K562 (cell line): ENCODE results near the gene CRYBA4. TPM values are rescaled to one million over a fixed set of nuclear protein-coding genes. Genes with fewer than 3 reads are reported as not detected.

Experiments
- ARID1B ChIP-seq: fragments of 450-650 bp; IDR thresholded peaks from 2 replicates; pipeline ENCODE4 v1.6.1; 2016; ENCODE audit warnings: antibody characterized with exemption, mild to moderate bottlenecking, inconsistent platforms
- CBFA2T2 ChIP-seq: fragments of 450-650 bp; conservative IDR thresholded peaks from 2 replicates; pipeline ENCODE4 v1.6.1; 2017; ENCODE audit warnings: mild to moderate bottlenecking
- CBX3 ChIP-seq, 2 experiments: IDR thresholded peaks; 1 replicate in 1 of 2; 2 replicates in 1 of 2; pipeline ENCODE4 v1.6.1; 2012; ENCODE audit warnings: inconsistent platforms in 2 of 2, low read length in 2 of 2, borderline replicate concordance in 1 of 2, control low read depth in 1 of 2
- CHAMP1 ChIP-seq: fragments of 450-650 bp; IDR thresholded peaks from 2 replicates; pipeline ENCODE4 v1.6.1; 2016; ENCODE audit warnings: mild to moderate bottlenecking
- CREBBP ChIP-seq: IDR thresholded peaks from one replicate; pipeline ENCODE4 v1.6.1; 2012; ENCODE audit warnings: low read depth, mild to moderate bottlenecking, control low read depth, inconsistent platforms, low read length
- CTBP1 ChIP-seq: fragments of 450-650 bp; IDR thresholded peaks from 2 replicates; pipeline ENCODE4 v1.6.1; 2016; ENCODE audit warnings: borderline replicate concordance
- DDX20 ChIP-seq: fragments of 450-650 bp; IDR thresholded peaks from 2 replicates; pipeline ENCODE4 v1.6.1; 2016; ENCODE audit warnings: missing genetic modification characterization, low read depth, mild to moderate bottlenecking, missing compliant biosample characterization, moderate library complexity
- EP400 ChIP-seq: fragments of 450-650 bp; IDR thresholded peaks from 2 replicates; pipeline ENCODE4 v1.6.1; 2017; ENCODE audit warnings: antibody characterized with exemption, mild to moderate bottlenecking, moderate library complexity
- HDAC3 ChIP-seq: fragments of 450-650 bp; IDR thresholded peaks from 2 replicates; pipeline ENCODE4 v1.6.1; 2018; ENCODE audit warnings: borderline replicate concordance, mild to moderate bottlenecking, moderate library complexity; ENCODE audit not compliant: partially characterized antibody
- HIVEP1 ChIP-seq: fragments of 250-450 bp; sonication (Bioruptor Pico); IDR thresholded peaks from 2 replicates; pipeline ENCODE4 v1.4.0; 2020; ENCODE audit warnings: mild to moderate bottlenecking
- KDM5B ChIP-seq: fragments of 200-600 bp; sonication (generic); IDR thresholded peaks from 2 replicates; pipeline ENCODE4 v1.6.1; 2012; ENCODE audit warnings: low read depth, mild to moderate bottlenecking, moderate library complexity, low read length, control low read depth, inconsistent platforms; ENCODE audit not compliant: insufficient replicate concordance
- LEF1 ChIP-seq: fragments of 450-650 bp; IDR thresholded peaks from 2 replicates; pipeline ENCODE4 v1.6.1; 2016; ENCODE audit warnings: mild to moderate bottlenecking
- MTA2 ChIP-seq: fragments of 450-650 bp; IDR thresholded peaks from 2 replicates; pipeline ENCODE4 v1.6.1; 2016; ENCODE audit warnings: low read depth
- POLR2AphosphoS5 ChIP-seq: IDR thresholded peaks from 2 replicates; pipeline ENCODE4 v1.6.1; 2011; ENCODE audit warnings: mild to moderate bottlenecking, low read depth, low read length, moderate library complexity; ENCODE audit not compliant: control insufficient read depth, insufficient read depth
- RCOR1 ChIP-seq, 2 experiments: IDR thresholded peaks; 2 replicates each; pipeline ENCODE4 v1.6.1; 2012; ENCODE audit warnings: low read depth in 2 of 2, low read length in 2 of 2, borderline replicate concordance in 1 of 2, improper control_type of control experiment in 1 of 2
- SMAD4 ChIP-seq: fragments of 250-450 bp; sonication (Bioruptor Pico); conservative IDR thresholded peaks from 2 replicates; pipeline ENCODE4 v1.8.0; 2021; ENCODE audit warnings: inconsistent platforms, mild to moderate bottlenecking, moderate library complexity
- STAT5A ChIP-seq: IDR thresholded peaks from 2 replicates; pipeline ENCODE4 v1.6.1; 2012; ENCODE audit warnings: low read length, inconsistent platforms, borderline replicate concordance
- TBP ChIP-seq: optimal IDR thresholded peaks from 2 replicates; pipeline ENCODE3; 2011; ENCODE audit warnings: low read depth, low read length, improper control_type of control experiment
- TEAD4 ChIP-seq, 2 experiments: sonication (generic) in 1 of 2; formaldehyde crosslinking in 1 of 2; IDR thresholded peaks; 2 replicates each; pipeline versions ENCODE4 v1.6.1 to v1.8.0; 2012 to 2022; ENCODE audit warnings: borderline replicate concordance in 1 of 2, inconsistent platforms in 1 of 2, low read length in 1 of 2, mild to moderate bottlenecking in 1 of 2, missing genetic modification reagents in 1 of 2
- ZBTB11 ChIP-seq, 3 experiments: fragments of 200-800 bp in 1 of 3; fragments of 250-450 bp in 1 of 3; fragments of 450-650 bp in 1 of 3; sonication (Bioruptor Pico) in 1 of 3; sonication (Bioruptor generic) in 1 of 3; formaldehyde crosslinking in 1 of 3; IDR thresholded peaks; 2 replicates each; pipeline versions ENCODE4 v1.6.1 to v1.8.0; 2016 to 2022; ENCODE audit warnings: mild to moderate bottlenecking in 2 of 3, missing genetic modification characterization in 2 of 3, missing compliant biosample characterization in 1 of 3, moderate library complexity in 1 of 3
- ZC3H4 ChIP-seq: sonication (generic); formaldehyde crosslinking; IDR thresholded peaks from 2 replicates; pipeline ENCODE4 v1.9.0; 2021; ENCODE audit warnings: missing genetic modification reagents, borderline replicate concordance
- polyA plus RNA-seq, 8 experiments: library from polyadenylated mRNA; depleted of rRNA in 4 of 8; stranded (reverse) in 5 of 8; unstranded in 3 of 8; fragments of >200 nt; fragmentation: Nextera tagmentation in 2 of 8; fragmentation: Illumina TruSeq in 1 of 8; extraction: Ambion mirVana in 2 of 8; extraction: Trizol in 1 of 8; gene quantifications; 2 replicates each; pipeline versions ENCODE4 v1.2.1 to v1.2.3, GENCODE V29; 2011 to 2014; ENCODE audit warnings: inconsistent platforms in 1 of 8, missing spikeins in 1 of 8
- total RNA-seq, 7 experiments: library from RNA; depleted of rRNA in 6 of 7; stranded (reverse); fragments of >200 nt in 6 of 7; fragmentation: Illumina TruSeq in 2 of 7; extraction: Trizol in 2 of 7; gene quantifications; 2 replicates each; pipeline versions ENCODE4 v1.2.1 to v1.2.3, GENCODE V29; 2011 to 2021; ENCODE audit warnings: low replicate concordance in 1 of 7

The CRYBA4 gene
- total and polyA plus RNA-seq, 9 of the 15 experiments (the other 6 are each of a cell fraction or from before 2014, with no cell fraction given), result 0.59 to 3.3 (median 1.6) TPM

GRCh38 chr22:26632422-26633155 lies 10.8 kb downstream of the CRYBA4 start (continued):
- peak; percentile 98 for TF ChIP-seq ARID1B
- peak; percentile 93 for TF ChIP-seq TEAD4 (IDR thresholded peaks at IDR 0.05; ENCODE audit: low read length)
- no peak for TF ChIP-seq TEAD4 (CRISPR knock-in tag; IDR thresholded peaks at IDR 0.05; ENCODE audit: borderline replicate concordance)
- peak; percentile 57 for TF ChIP-seq EP400
- no peak for TF ChIP-seq ZC3H4
- TF ChIP-seq KDM5B, result no peak
- TF ChIP-seq DDX20 (tag), result no peak
- TF ChIP-seq LEF1, result peak; percentile 97
- peak; percentile 86 for TF ChIP-seq POLR2AphosphoS5
- peak; percentile 56 for TF ChIP-seq TBP
- peak in 1 of 3 experiments; percentile 60; a peak in 1 of 6 replicates for TF ChIP-seq ZBTB11 (CRISPR knock-in tag; IDR thresholded peaks at IDR 0.05)
- TF ChIP-seq CHAMP1, result peak; percentile 45; the same call in 1 of the 2 replicates
- TF ChIP-seq CBFA2T2, result peak; percentile 89
- 0 out of 3 replicates have a peak, but pooled peaks of 1 of the 2 experiments have one; percentile 40 for TF ChIP-seq CBX3 (IDR thresholded peaks at IDR 0.05; ENCODE audit: borderline replicate concordance in 1 of 2, low read length in 2 of 2)
- TF ChIP-seq MTA2, result peak; percentile 88
- TF ChIP-seq STAT5A, result peak; percentile 77; the same call in 1 of the 2 replicates
- TF ChIP-seq RCOR1 (IDR thresholded peaks at IDR 0.05; ENCODE audit: borderline replicate concordance in 1 of 2, low read depth in 2 of 2, low read length in 2 of 2), result peak; percentile 67 to 70; a peak in 2 of 4 replicates
- no peak for TF ChIP-seq HIVEP1 (CRISPR knock-in tag)
- no peak for TF ChIP-seq CREBBP
- TF ChIP-seq SMAD4 (CRISPR knock-in tag), result peak; percentile 60
- peak; percentile 72 for TF ChIP-seq HDAC3
- peak; percentile 88 for TF ChIP-seq CTBP1
